ENCODE data around the gene CBLN3. TPM values are rescaled to one million over a fixed set of nuclear protein-coding genes. Genes with fewer than 3 reads are reported as not detected.

Gene CBLN3
- polyA plus RNA-seq, 3 donors, result 0.07 to 1.1 TPM; not detected in 1

- Histone ChIP-seq H3K27ac (ENCODE audit: low read depth in 1 of 2, low read length in 2 of 2) (no peak overlapping the region), H3K9me3 (replicated peaks in 1 of 2; ENCODE audit: control insufficient read depth in 1 of 2, insufficient read depth in 1 of 2, low read length in 2 of 2) (no peaks in the 10 kb centered on the region), H3K4me3 (replicated peaks in 1 of 3; ENCODE audit: low read depth in 2 of 3, low read length in 3 of 3) (no peak overlapping the region), H3K36me3 (replicated peaks in 1 of 2; ENCODE audit: control insufficient read depth in 1 of 2, insufficient read depth in 2 of 2, low read length in 2 of 2) (no peaks in the 10 kb centered on the region), H3K79me2 (ENCODE audit: insufficient read depth, low read length) (no peaks in the 10 kb centered on the region), H4K20me1 (ENCODE audit: insufficient read depth, low read length) (no peaks in the 10 kb centered on the region), H3K4me1 (ENCODE audit: control insufficient read depth in 1 of 2, insufficient read depth in 2 of 2, low read length in 2 of 2) (no peaks in the 10 kb centered on the region), H3K9ac (ENCODE audit: insufficient read depth, low read length, poor library complexity, severe bottlenecking) (no peak overlapping the region), H3K4me2 (replicated peaks; ENCODE audit: extremely low read depth, low read length, poor library complexity, severe bottlenecking) (no peak overlapping the region), H3K27me3 (ENCODE audit: control insufficient read depth in 2 of 2, insufficient read depth in 2 of 2, low read length in 2 of 2) (peaks cover 2 to 5% of the 10 kb centered on the region in 2 donors), H2AFZ (ENCODE audit: insufficient read depth, low read depth, low read length, poor library complexity, severe bottlenecking) (no peak overlapping the region)
- no peaks in the 10 kb centered on the region for H3K36me3 Mint-ChIP-seq
- TF ChIP-seq CTCF (IDR thresholded peaks at IDR 0.05), result no peak
- no peaks in the 10 kb centered on the region for H3K4me1 Mint-ChIP-seq
- intact Hi-C loops (cut with micrococcal nuclease), result no loop called here
- no peak overlapping the region for H3K4me3 Mint-ChIP-seq
- H3K27me3 Mint-ChIP-seq (ENCODE audit: low read depth in 3 of 3), result peaks cover 13 to 19% (median 16%) of the 10 kb centered on the region in 3 donors
- H3K27ac Mint-ChIP-seq, result peak overlapping the region in 1 of 7 donors; percentile 25
- DNase-seq, result no peak
- H3K9me3 Mint-ChIP-seq, result no peaks in the 10 kb centered on the region
- 100% methylated on average over 12 of the region's 15 CpGs for WGBS (ENCODE audit: insufficient coverage)
Measured at GRCh38 chr14:24414732-24415420, 14.6 kb downstream of the CBLN3 start.

GRCh38 chr14:24414077-24414476 lies 15.4 kb downstream of the CBLN3 start:
- no peak overlapping the region for H3K4me3 Mint-ChIP-seq
- no peaks in the 10 kb centered on the region for H3K9me3 Mint-ChIP-seq
- H3K4me2 ChIP-seq (replicated peaks; ENCODE audit: extremely low read depth, low read length, poor library complexity, severe bottlenecking), result no peak overlapping the region
- no peaks in the 10 kb centered on the region for H3K79me2 ChIP-seq (ENCODE audit: insufficient read depth, low read length)
- H2AFZ ChIP-seq (ENCODE audit: insufficient read depth, low read depth, low read length, poor library complexity, severe bottlenecking), result no peak overlapping the region
- peaks cover 1 to 5% of the 10 kb centered on the region in 2 donors for H3K27me3 ChIP-seq (ENCODE audit: control insufficient read depth in 2 of 2, insufficient read depth in 2 of 2, low read length in 2 of 2)
- intact Hi-C loops (cut with micrococcal nuclease), result no loop called here
- DNase-seq, result no peak
- no peak overlapping the region for H3K4me3 ChIP-seq (replicated peaks in 1 of 3; ENCODE audit: low read depth in 2 of 3, low read length in 3 of 3)
- H3K36me3 Mint-ChIP-seq, result no peaks in the 10 kb centered on the region
- no peaks in the 10 kb centered on the region for H3K4me1 Mint-ChIP-seq
- no peak overlapping the region for H3K27ac ChIP-seq (ENCODE audit: low read depth in 1 of 2, low read length in 2 of 2)
- no peak overlapping the region for H3K9ac ChIP-seq (ENCODE audit: insufficient read depth, low read length, poor library complexity, severe bottlenecking)
- H3K4me1 ChIP-seq (ENCODE audit: control insufficient read depth in 1 of 2, insufficient read depth in 2 of 2, low read length in 2 of 2), result no peaks in the 10 kb centered on the region
- H3K9me3 ChIP-seq (replicated peaks in 1 of 2; ENCODE audit: control insufficient read depth in 1 of 2, insufficient read depth in 1 of 2, low read length in 2 of 2), result no peaks in the 10 kb centered on the region
- no peaks in the 10 kb centered on the region for H4K20me1 ChIP-seq (ENCODE audit: insufficient read depth, low read length)
- WGBS (ENCODE audit: insufficient coverage), result no CpG with 5 or more reads among the region's 1 CpG
- no peaks in the 10 kb centered on the region for H3K36me3 ChIP-seq (replicated peaks in 1 of 2; ENCODE audit: control insufficient read depth in 1 of 2, insufficient read depth in 2 of 2, low read length in 2 of 2)
- H3K27ac Mint-ChIP-seq, result no peak overlapping the region
- no peak for TF ChIP-seq CTCF (IDR thresholded peaks at IDR 0.05)
- peaks cover 8 to 13% (median 12%) of the 10 kb centered on the region in 3 donors for H3K27me3 Mint-ChIP-seq (ENCODE audit: low read depth in 3 of 3)
